H1 (cell line): Measurements from ENCODE around the gene MTCL3.

Source experiments
- CTCF ChIA-PET: fragments of 300-600 bp; sonication (Branson Sonifier 250); formaldehyde crosslinking; loops from one replicate; lab custom pipeline; 2021; ENCODE audit not compliant: partially characterized antibody; lab: Charles Lee
- POLR2A ChIA-PET: fragments of 300-600 bp; sonication (Branson Sonifier 250); formaldehyde crosslinking; loops from one replicate; lab custom pipeline; 2021; ENCODE audit warnings: inconsistent platforms; ENCODE audit not compliant: partially characterized antibody; lab: Charles Lee
- DNase-seq, 2 experiments: peaks; one replicate each; pipeline versions ENCODE4 v3.0.0 to v3.0.0-alpha.2; 2010 to 2022; ENCODE audit warnings: low spot score in 2 of 2, low read depth in 1 of 2, mixed read lengths in 1 of 2
- FAIRE-seq: peaks from 2 replicates; lab custom pipeline; 2011; peaks lifted over from hg19 to GRCh38; lab: Jason Lieb, UNC
- H2AFZ ChIP-seq: 2 replicates; pipeline ENCODE4 v1.8.1; 2012; ENCODE audit warnings: low read length, inconsistent platforms
- H2AK5ac ChIP-seq: 2 replicates; pipeline ENCODE4 v1.6.1; 2013; ENCODE audit warnings: low read depth, low read length
- H2BK120ac ChIP-seq: replicated peaks from 2 replicates; pipeline ENCODE3; 2013; ENCODE audit warnings: low read depth, low read length, inconsistent platforms
- H2BK12ac ChIP-seq: 2 replicates; pipeline ENCODE4 v1.6.1; 2013; ENCODE audit warnings: low read depth, low read length
- H2BK15ac ChIP-seq: 2 replicates; pipeline ENCODE4 v1.6.1; 2013; ENCODE audit warnings: low read length
- H2BK20ac ChIP-seq: 2 replicates; pipeline ENCODE4 v1.6.1; 2013; ENCODE audit warnings: low read length
- H2BK5ac ChIP-seq: 2 replicates; pipeline ENCODE4 v1.6.1; 2013; ENCODE audit warnings: low read depth, low read length
- H3K14ac ChIP-seq: 2 replicates; pipeline ENCODE4 v1.6.1; 2013; ENCODE audit warnings: inconsistent platforms; ENCODE audit not compliant: insufficient read length
- H3K18ac ChIP-seq: 2 replicates; pipeline ENCODE4 v1.6.1; 2013; ENCODE audit warnings: low read length; ENCODE audit errors: extremely low read depth
- H3K23ac ChIP-seq: 2 replicates; pipeline ENCODE4 v1.6.1; 2013; ENCODE audit warnings: inconsistent platforms; ENCODE audit not compliant: insufficient read length
- H3K23me2 ChIP-seq: 2 replicates; pipeline ENCODE4 v1.6.1; 2013; ENCODE audit warnings: low read depth, low read length
- H3K27ac ChIP-seq: 2 replicates; pipeline ENCODE4 v1.6.1; 2011; ENCODE audit warnings: low read depth, low read length, inconsistent platforms
- H3K27me3 ChIP-seq, 4 experiments: replicated peaks in 1 of 4; 1 replicate in 1 of 4; 2 replicates in 3 of 4; pipeline versions ENCODE4 v1.6.1 to v1.8.1; 2011 to 2013; ENCODE audit warnings: low read length in 3 of 4, mild to moderate bottlenecking in 3 of 4, inconsistent platforms in 2 of 4, mixed read lengths in 2 of 4, moderate library complexity in 1 of 4; ENCODE audit not compliant: control insufficient read depth in 3 of 4, insufficient read depth in 3 of 4; ENCODE audit errors: extremely low read depth in 1 of 4
- H3K36me3 ChIP-seq, 4 experiments: 2 replicates each; pipeline versions ENCODE4 v1.6.1 to v1.8.1; 2011 to 2013; ENCODE audit warnings: mild to moderate bottlenecking in 4 of 4, low read length in 3 of 4, moderate library complexity in 2 of 4, control low read depth in 1 of 4, inconsistent platforms in 1 of 4; ENCODE audit not compliant: insufficient read depth in 4 of 4, control insufficient read depth in 2 of 4
- H3K4ac ChIP-seq: replicated peaks from 2 replicates; pipeline ENCODE3; 2013; ENCODE audit warnings: low read length, low read depth, mixed read lengths, inconsistent platforms; ENCODE audit not compliant: insufficient read length
- H3K4me1 ChIP-seq, 4 experiments: replicated peaks in 1 of 4; 1 replicate in 1 of 4; 2 replicates in 3 of 4; pipeline versions ENCODE4 v1.6.1 to v1.8.1; 2011 to 2013; ENCODE audit warnings: low read length in 3 of 4, inconsistent platforms in 2 of 4, mixed read lengths in 1 of 4; ENCODE audit not compliant: insufficient read depth in 4 of 4, control insufficient read depth in 3 of 4
- H3K4me2 ChIP-seq, 2 experiments: 2 replicates each; pipeline versions ENCODE4 v1.6.1 to v1.8.1; 2011 to 2013; ENCODE audit warnings: low read depth in 2 of 2, low read length in 2 of 2, control low read depth in 1 of 2, inconsistent platforms in 1 of 2, mild to moderate bottlenecking in 1 of 2; ENCODE audit not compliant: insufficient read depth in 1 of 2
- H3K4me3 ChIP-seq, 4 experiments: fragments of 200-600, 300-600 bp in 1 of 4; sonication (generic), shearing (Covaris generic), sonication (Bioruptor Twin) in 1 of 4; 2 replicates each; pipeline versions ENCODE4 v1.5.1 to v1.8.1; 2011 to 2016; ENCODE audit warnings: low read length in 4 of 4, low read depth in 3 of 4, control low read depth in 2 of 4, inconsistent platforms in 2 of 4, mild to moderate bottlenecking in 2 of 4, mixed read lengths in 1 of 4, moderate library complexity in 1 of 4; ENCODE audit not compliant: insufficient read depth in 2 of 4; ENCODE audit errors: extremely low read depth in 1 of 4
- H3K56ac ChIP-seq: replicated peaks from 2 replicates; pipeline ENCODE3; 2013; ENCODE audit warnings: low read depth, mild to moderate bottlenecking, mixed read lengths, low read length, inconsistent platforms; ENCODE audit not compliant: insufficient read length
- H3K79me1 ChIP-seq: 2 replicates; pipeline ENCODE4 v1.6.1; 2013; ENCODE audit warnings: low read depth, low read length, control low read depth
- H3K79me2 ChIP-seq, 2 experiments: 2 replicates each; pipeline versions ENCODE4 v1.6.1 to v1.8.1; 2012 to 2013; ENCODE audit warnings: low read length in 2 of 2, mild to moderate bottlenecking in 2 of 2, inconsistent platforms in 1 of 2; ENCODE audit not compliant: insufficient read depth in 2 of 2, control insufficient read depth in 1 of 2
- H3K9ac ChIP-seq, 4 experiments: replicated peaks in 1 of 4; 1 replicate in 1 of 4; 2 replicates in 3 of 4; pipeline versions ENCODE4 v1.6.1 to v1.8.1; 2011 to 2013; ENCODE audit warnings: low read depth in 3 of 4, low read length in 3 of 4, control low read depth in 2 of 4, mild to moderate bottlenecking in 2 of 4, moderate library complexity in 2 of 4, inconsistent platforms in 1 of 4; ENCODE audit errors: extremely low read depth in 1 of 4
- H3K9me3 ChIP-seq, 2 experiments: 2 replicates each; pipeline versions ENCODE4 v1.6.1 to v1.8.1; 2012 to 2013; ENCODE audit warnings: mild to moderate bottlenecking in 2 of 2, moderate library complexity in 2 of 2, control low read depth in 1 of 2, inconsistent platforms in 1 of 2, low read depth in 1 of 2, low read length in 1 of 2, mixed read lengths in 1 of 2; ENCODE audit not compliant: insufficient read depth in 2 of 2
- H4K20me1 ChIP-seq, 2 experiments: replicated peaks in 1 of 2; 2 replicates each; pipeline versions ENCODE3 to v1.8.1; 2011 to 2013; ENCODE audit warnings: inconsistent platforms in 2 of 2, low read length in 2 of 2, mild to moderate bottlenecking in 1 of 2; ENCODE audit not compliant: insufficient read depth in 2 of 2, control insufficient read depth in 1 of 2
- H4K5ac ChIP-seq: 2 replicates; pipeline ENCODE4 v1.6.1; 2013; ENCODE audit warnings: low read length, low read depth, mixed read lengths, inconsistent platforms; ENCODE audit not compliant: insufficient read length
- H4K8ac ChIP-seq: 2 replicates; pipeline ENCODE4 v1.8.0; 2013; ENCODE audit warnings: mild to moderate bottlenecking, moderate library complexity, low read length, inconsistent platforms; ENCODE audit not compliant: insufficient read depth; ENCODE audit errors: extremely low read depth
- H4K91ac ChIP-seq: replicated peaks from 2 replicates; pipeline ENCODE3; 2013; ENCODE audit warnings: low read length, mixed read lengths, inconsistent platforms; ENCODE audit not compliant: insufficient read length
- ATF3 ChIP-seq: IDR thresholded peaks from 2 replicates; pipeline ENCODE4 v1.6.1; 2011; ENCODE audit warnings: low read depth, mild to moderate bottlenecking, low read length; ENCODE audit not compliant: insufficient read depth
- CTCF ChIP-seq, 3 experiments: IDR thresholded peaks; 1 replicate in 2 of 3; 2 replicates in 1 of 3; pipeline versions ENCODE4 v1.5.1 to v1.6.1; 2011; ENCODE audit warnings: low read length in 3 of 3, mild to moderate bottlenecking in 3 of 3, inconsistent platforms in 2 of 3, low read depth in 1 of 3, moderate library complexity in 1 of 3; ENCODE audit not compliant: insufficient read depth in 1 of 3; ENCODE audit errors: control extremely low read depth in 1 of 3
- E2F6 ChIP-seq: IDR thresholded peaks from 2 replicates; pipeline ENCODE4 v1.6.1; 2012; ENCODE audit warnings: inconsistent platforms
- FOSL1 ChIP-seq: IDR thresholded peaks from 2 replicates; pipeline ENCODE4 v1.6.1; 2011; ENCODE audit warnings: mild to moderate bottlenecking, low read depth, low read length, moderate library complexity; ENCODE audit not compliant: insufficient read depth
- POU5F1 ChIP-seq: IDR thresholded peaks from 2 replicates; pipeline ENCODE4 v1.6.1; 2011; ENCODE audit warnings: low read depth, mild to moderate bottlenecking, low read length, moderate library complexity
- RAD21 ChIP-seq, 2 experiments: IDR thresholded peaks in 1 of 2; conservative IDR thresholded peaks in 1 of 2; 2 replicates each; pipeline ENCODE4 v1.6.1; 2011; ENCODE audit warnings: low read depth in 2 of 2, low read length in 2 of 2, improper control_type of control experiment in 1 of 2, inconsistent platforms in 1 of 2, mild to moderate bottlenecking in 1 of 2, moderate library complexity in 1 of 2
- SP2 ChIP-seq: IDR thresholded peaks from 2 replicates; pipeline ENCODE4 v1.6.1; 2012; ENCODE audit warnings: mild to moderate bottlenecking, low read length, inconsistent platforms
- SUZ12 ChIP-seq: fragments of 200-600 bp; sonication (generic); IDR thresholded peaks from 2 replicates; pipeline ENCODE4 v1.6.1; 2012; ENCODE audit warnings: mild to moderate bottlenecking, inconsistent platforms, low read length, moderate library complexity, mixed read lengths
- USF2 ChIP-seq: IDR thresholded peaks from 2 replicates; pipeline ENCODE4 v1.6.1; 2011; ENCODE audit warnings: low read length, improper control_type of control experiment
- WGBS, 2 experiments: shearing (Covaris generic) in 1 of 2; methylation state at CpG; one replicate each; pipeline versions ENCODE4 v1.1.6 to v1.1.7; 2013 to 2015; ENCODE audit warnings: low lambda C conversion rate in 2 of 2, mixed read lengths in 2 of 2, inconsistent platforms in 1 of 2, low coverage in 1 of 2, missing lambda C conversion rate in 1 of 2; ENCODE audit not compliant: insufficient replicate concordance in 2 of 2, insufficient coverage in 1 of 2, insufficient read length in 1 of 2; ENCODE audit errors: extremely low coverage in 1 of 2, missing lambda C conversion rate in 1 of 2; 5-methylcytosine and 5-hydroxymethylcytosine counted together

MTCL3 gene

GRCh38 chr6:127539272-127539671 lies 20.1 kb upstream of the MTCL3 start:
- FAIRE-seq = no peak
- H3K4ac ChIP-seq = no peak overlapping the region
- TF ChIP-seq USF2 (no peak), CTCF (IDR thresholded peaks at IDR 0.05; ENCODE audit: control extremely low read depth in 1 of 3, insufficient read depth in 1 of 3, low read depth in 1 of 3, low read length in 3 of 3) (peak in 1 of 3 experiments; percentile 1; a peak in 1 of 4 replicates), RAD21 (IDR thresholded peaks at IDR 0.05 in 1 of 2, conservative IDR thresholded peaks at IDR 0.05 in 1 of 2; ENCODE audit: low read depth in 2 of 2, low read length in 2 of 2) (peak in 1 of 2 experiments; percentile 35; a peak in 3 of 4 replicates), POU5F1 (no peak), ATF3 (no peak), FOSL1 (no peak), E2F6 (no peak), SUZ12 (no peak), SP2 (no peak)

More at GRCh38 chr6:127539272-127539671, 20.1 kb upstream of the MTCL3 start:
- H3K4me1 ChIP-seq = no peaks in the 10 kb centered on the region
- H3K27me3 ChIP-seq = no peaks in the 10 kb centered on the region
- H2BK5ac ChIP-seq = no peak overlapping the region
- no peak overlapping the region for H2BK12ac ChIP-seq
- H3K23ac ChIP-seq = no peak overlapping the region
- no peak overlapping the region for H2BK120ac ChIP-seq
- H2AK5ac ChIP-seq = no peak overlapping the region
- no peak overlapping the region for H4K5ac ChIP-seq
- H3K9ac ChIP-seq = no peak overlapping the region
- H2BK20ac ChIP-seq = no peak overlapping the region
- H2AFZ ChIP-seq = no peak overlapping the region
- H3K79me1 ChIP-seq = no peaks in the 10 kb centered on the region
- no peaks in the 10 kb centered on the region for H3K9me3 ChIP-seq
- CTCF ChIA-PET = interaction anchor here (1.1 to 4.3 kb wide), 15 partner anchors 8 to 240 kb away, joined by 3 to 44 read pairs (median 6); partner anchors contain the start of gene KIAA0408
- 76% methylated on average over 2 of the region's 2 CpGs; no CpG with 5 or more reads in 1 of the 2 experiments for WGBS, 2 experiments
- no peak overlapping the region for H4K91ac ChIP-seq
- no peak overlapping the region for H3K56ac ChIP-seq
- H4K8ac ChIP-seq = no peak overlapping the region
- no peaks in the 10 kb centered on the region for H3K23me2 ChIP-seq
- H3K4me2 ChIP-seq = no peak overlapping the region
- H2BK15ac ChIP-seq = no peak overlapping the region
- no peaks in the 10 kb centered on the region for H3K79me2 ChIP-seq
- H3K36me3 ChIP-seq = no peaks in the 10 kb centered on the region
- H3K14ac ChIP-seq = no peak overlapping the region
- H3K18ac ChIP-seq = no peak overlapping the region
- H4K20me1 ChIP-seq = no peaks in the 10 kb centered on the region
- DNase-seq = no peak
- H3K27ac ChIP-seq = no peak overlapping the region
- POLR2A ChIA-PET = no interaction called here
- H3K4me3 ChIP-seq = no peak overlapping the region
